HFFc6 (cell line): ENCODE data around the gene TRIM69. TPM values are rescaled to one million over a fixed set of nuclear protein-coding genes. Genes with fewer than 3 reads are reported as not detected.
"Not testable (repeated sequence)": the region's sequence is repeated elsewhere in the genome, so short reads cannot be mapped to it uniquely, and the experiment has no call there.

Experiments
- DNase-seq: peaks from one replicate; pipeline ENCODE4 v3.0.0-alpha.2; 2018
- H3K27ac Mint-ChIP-seq: 2 replicates; pipeline ENCODE4 v1.8.0; 2020; ENCODE audit warnings: mild to moderate bottlenecking, mixed read lengths
- H3K27me3 Mint-ChIP-seq: 2 replicates; pipeline ENCODE4 v1.8.0; 2021; ENCODE audit warnings: mild to moderate bottlenecking, moderate library complexity, mixed read lengths; ENCODE audit not compliant: insufficient read depth
- H3K36me3 Mint-ChIP-seq: 2 replicates; pipeline ENCODE4 v1.8.0; 2021; ENCODE audit warnings: low read depth, mixed read lengths
- H3K4me1 Mint-ChIP-seq: 2 replicates; pipeline ENCODE4 v1.8.0; 2020; ENCODE audit warnings: low read depth, mixed read lengths
- H3K4me3 Mint-ChIP-seq: 2 replicates; pipeline ENCODE4 v1.8.0; 2020; ENCODE audit warnings: mild to moderate bottlenecking, moderate library complexity, mixed read lengths
- H3K9me3 Mint-ChIP-seq: 2 replicates; pipeline ENCODE4 v1.8.0; 2020; ENCODE audit warnings: mild to moderate bottlenecking, mixed read lengths
- CTCF ChIP-seq: fragments of 200-600 bp; sonication (generic); IDR thresholded peaks from 2 replicates; pipeline ENCODE4 v1.5.0; 2021; ENCODE audit warnings: antibody characterized with exemption, mild to moderate bottlenecking
- total RNA-seq, 6 experiments: library from RNA; stranded (reverse); fragmentation: NEBNext Ultra II Directional; extraction: Animal tissue kit (Norgen Biotek cat#: 25700); gene quantifications; 2 replicates in 1 of 6; 3 replicates in 5 of 6; pipeline ENCODE4 v1.2.3, GENCODE V29; 2021

Gene TRIM69
- total RNA-seq, 6 experiments from 2014 or later: 7.2 to 8.7 (median 8.3) TPM

- Mint-ChIP-seq H3K9me3 (no peaks in the 10 kb centered on the region), H3K4me3 (no peak overlapping the region), H3K27ac (no peak overlapping the region), H3K36me3 (no peaks in the 10 kb centered on the region), H3K4me1 (peaks cover 10% of the 10 kb centered on the region), H3K27me3 (peaks cover 16% of the 10 kb centered on the region)
- DNase-seq: no peak
- TF ChIP-seq CTCF: no peak
Observed at GRCh38 chr15:44697014-44697413, 39.3 kb upstream of the TRIM69 start.

GRCh38 chr15:44698641-44699040 is 37.7 kb upstream of the TRIM69 start:
- Mint-ChIP-seq H3K27ac (no peak overlapping the region), H3K36me3 (no peaks in the 10 kb centered on the region), H3K4me3 (no peak overlapping the region), H3K9me3 (peaks cover 4% of the 10 kb centered on the region; the same call in 1 of the 2 replicates), H3K4me1 (peaks cover 10% of the 10 kb centered on the region), H3K27me3 (peaks cover 15% of the 10 kb centered on the region)
- DNase-seq: no peak
- TF ChIP-seq CTCF: no peak

GRCh38 chr15:44700676-44701075 is 35.7 kb upstream of the TRIM69 start:
- not testable (repeated sequence) for H3K36me3 Mint-ChIP-seq, H3K4me1 Mint-ChIP-seq, H3K4me3 Mint-ChIP-seq

DNA sequence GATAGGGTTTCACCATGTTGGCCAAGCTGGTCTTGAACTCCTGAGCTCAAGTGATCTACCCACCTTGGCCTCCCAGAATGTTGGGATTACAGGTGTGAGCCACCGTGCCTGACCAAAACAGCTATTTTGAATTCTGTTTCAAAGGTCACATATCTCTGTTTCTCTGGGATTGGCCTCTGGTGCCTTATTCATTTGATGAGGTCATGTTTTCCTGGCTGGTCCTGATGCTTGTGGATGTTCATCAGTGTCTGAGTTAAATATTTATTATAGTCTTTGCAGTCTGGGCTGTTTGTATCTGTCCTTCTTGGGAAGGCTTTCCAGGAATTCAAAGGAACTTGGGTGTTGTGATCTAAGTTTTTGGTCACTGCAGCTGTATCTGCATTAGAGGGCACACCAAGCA is 30.3 kb upstream of the TRIM69 start:
- Mint-ChIP-seq H3K4me3 (no peak overlapping the region), H3K36me3 (no peaks in the 10 kb centered on the region; the same call in 1 of the 2 replicates), H3K4me1 (peaks cover 8% of the 10 kb centered on the region), H3K27me3 (peaks cover 7% of the 10 kb centered on the region), H3K27ac (no peak overlapping the region), H3K9me3 (peaks cover 4% of the 10 kb centered on the region; the same call in 1 of the 2 replicates)
- TF ChIP-seq CTCF: no peak
- no peak for DNase-seq

More at GRCh38 chr15:44700676-44701075, 35.7 kb upstream of the TRIM69 start:
- H3K9me3 Mint-ChIP-seq, H3K27me3 Mint-ChIP-seq, H3K27ac Mint-ChIP-seq, DNase-seq: not testable (repeated sequence)

GRCh38 chr15:44706401-44706800 is 29.9 kb upstream of the TRIM69 start:
- DNase-seq: no peak
- H3K36me3 Mint-ChIP-seq: no peaks in the 10 kb centered on the region; the same call in 1 of the 2 replicates
- H3K4me3 Mint-ChIP-seq: no peak overlapping the region
- H3K27ac Mint-ChIP-seq: no peak overlapping the region
- H3K27me3 Mint-ChIP-seq: peaks cover 11% of the 10 kb centered on the region
- peaks cover 4% of the 10 kb centered on the region; the same call in 1 of the 2 replicates for H3K9me3 Mint-ChIP-seq
- H3K4me1 Mint-ChIP-seq: peaks cover 8% of the 10 kb centered on the region
- no peak for TF ChIP-seq CTCF

- Mint-ChIP-seq H3K27ac (no peak overlapping the region), H3K36me3 (peaks cover 2% of the 10 kb centered on the region), H3K9me3 (peaks cover 4% of the 10 kb centered on the region; the same call in 1 of the 2 replicates), H3K4me3 (no peak overlapping the region), H3K27me3 (peaks cover 11% of the 10 kb centered on the region), H3K4me1 (peaks cover 8% of the 10 kb centered on the region)
- no peak for TF ChIP-seq CTCF
- DNase-seq: no peak
Observed at GRCh38 chr15:44706946-44707636, 29.2 kb upstream of the TRIM69 start.
